Epithelial cell of alveolus of lung (primary cell): Measurements from ENCODE around the gene KCNK3. TPM values are rescaled to one million over a fixed set of nuclear protein-coding genes. Genes with fewer than 3 reads are reported as not detected.

ENCODE experiments used
- total RNA-seq: library from RNA; depleted of rRNA; stranded (reverse); fragments of >200 nt; gene quantifications from 2 replicates; pipeline ENCODE4 v1.2.1, GENCODE V29; 2015

The KCNK3 gene
- 3.9 TPM in 1 of 2 replicates, not detected in the other for total RNA-seq

GRCh38 chr2:26692279-26692896, at the start of gene KCNK3:
TSS of gene KCNK3 (plus strand) at chr2:26692722. CDS start at chr2:26692876, 154 bp downstream.

GRCh38 chr2:26764078-26764887, 71.8 kb downstream of the KCNK3 start, which contains the start of gene SLC35F6:
TSS of gene SLC35F6 (plus strand) at chr2:26764284. CDS start at chr2:26764350, 66 bp downstream.

Other genes starting within 250 kb of the KCNK3 start
- gene OTOF, start 214.6 kb upstream of the KCNK3 start, total RNA-seq, result 0.24 TPM in 1 of 2 replicates, not detected in the other
- not detected in 2 replicates for gene CIB4, start 51.4 kb upstream of the KCNK3 start, total RNA-seq
- 37.9 and 43.7 TPM in 2 replicates for gene SLC35F6, start 71.6 kb downstream of the KCNK3 start, total RNA-seq
- 7.7 and 18.0 TPM in 2 replicates for gene CENPA, start 93.3 kb downstream of the KCNK3 start, total RNA-seq
- not detected in 2 replicates for gene DPYSL5, start 155.4 kb downstream of the KCNK3 start, total RNA-seq